Naive B cell (primary cell): ENCODE measurements around the gene ADAM11. TPM values are rescaled to one million over a fixed set of nuclear protein-coding genes. Genes with fewer than 3 reads are reported as not detected.

Experiments
- ATAC-seq, 2 donors: fragments of 150-1000 bp; cut with Tn5 transposase; 2 replicates each; pipeline ENCODE4 v1.10.0; 2021; ENCODE audit warnings: low read depth in 2 of 2, mild to moderate bottlenecking in 2 of 2, moderate library complexity in 2 of 2
- DNase-seq: peaks from one replicate; pipeline ENCODE4 v3.0.0; 2022
- H3K27ac Mint-ChIP-seq, 6 donors: one replicate each; pipeline ENCODE4 v1.8.0; 2020 to 2022; ENCODE audit warnings: mild to moderate bottlenecking in 6 of 6, mixed read lengths in 6 of 6, moderate library complexity in 5 of 6, inconsistent platforms in 2 of 6
- H3K27me3 Mint-ChIP-seq, 3 donors: one replicate each; pipeline ENCODE4 v1.8.0; 2021 to 2022; ENCODE audit warnings: mixed read lengths in 3 of 3, mild to moderate bottlenecking in 1 of 3
- H3K36me3 Mint-ChIP-seq, 2 donors: one replicate each; pipeline ENCODE4 v1.8.0; 2020 to 2022; ENCODE audit warnings: mixed read lengths in 2 of 2, inconsistent platforms in 1 of 2, mild to moderate bottlenecking in 1 of 2
- H3K4me1 Mint-ChIP-seq, 3 donors: one replicate each; pipeline ENCODE4 v1.8.0; 2020 to 2022; ENCODE audit warnings: mixed read lengths in 3 of 3, inconsistent platforms in 1 of 3, mild to moderate bottlenecking in 1 of 3, moderate library complexity in 1 of 3
- H3K4me3 Mint-ChIP-seq, 8 donors: one replicate each; pipeline ENCODE4 v1.8.0; 2020 to 2022; ENCODE audit warnings: mild to moderate bottlenecking in 8 of 8, mixed read lengths in 8 of 8, moderate library complexity in 8 of 8, inconsistent platforms in 2 of 8
- H3K9me3 Mint-ChIP-seq, 7 donors: one replicate each; pipeline ENCODE4 v1.8.0; 2020 to 2022; ENCODE audit warnings: mixed read lengths in 7 of 7, mild to moderate bottlenecking in 5 of 7, inconsistent platforms in 2 of 7, moderate library complexity in 1 of 7
- polyA plus RNA-seq, 6 donors: library from polyadenylated mRNA; unstranded; fragments of 300-500 nt; fragmentation: Illumina TruSeq; gene quantifications; one replicate each; pipeline ENCODE4 v1.2.3, GENCODE V29; 2021; ENCODE audit warnings: low read depth in 6 of 6

ADAM11 gene
- polyA plus RNA-seq, 6 donors from 2014 or later: 0.13 TPM; not detected in 5

- H3K27ac Mint-ChIP-seq: no peak overlapping the region
- H3K4me3 Mint-ChIP-seq: peak overlapping the region in 1 of 8 donors; percentile 59
- H3K36me3 Mint-ChIP-seq: no peaks in the 10 kb centered on the region
- H3K4me1 Mint-ChIP-seq: peaks cover 5 to 17% (median 8%) of the 10 kb centered on the region in 3 donors
- ATAC-seq (no peak), DNase-seq (no peak)
- H3K9me3 Mint-ChIP-seq: no peaks in the 10 kb centered on the region
- peaks cover 0 to 58% (median 22%) of the 10 kb centered on the region in 3 donors for H3K27me3 Mint-ChIP-seq
Measured at GRCh38 chr17:44781551-44782325, 22.9 kb downstream of the ADAM11 start.

- H3K4me1 Mint-ChIP-seq: peaks cover 5 to 12% (median 8%) of the 10 kb centered on the region in 3 donors
- H3K9me3 Mint-ChIP-seq: no peaks in the 10 kb centered on the region
- H3K36me3 Mint-ChIP-seq: no peaks in the 10 kb centered on the region
- no peak overlapping the region for H3K27ac Mint-ChIP-seq
- peaks cover 0 to 58% (median 29%) of the 10 kb centered on the region in 3 donors for H3K27me3 Mint-ChIP-seq
- H3K4me3 Mint-ChIP-seq: no peak overlapping the region
- DNase-seq (no peak), ATAC-seq (no peak)
Measured at GRCh38 chr17:44782326-44782850, 23.6 kb downstream of the ADAM11 start.

GRCh38 chr17:44785921-44786320 is 27.1 kb downstream of the ADAM11 start:
- no peaks in the 10 kb centered on the region for H3K9me3 Mint-ChIP-seq

GRCh38 chr17:44786551-44787081 is 27.8 kb downstream of the ADAM11 start:
- no peaks in the 10 kb centered on the region for H3K4me1 Mint-ChIP-seq
- no peaks in the 10 kb centered on the region for H3K9me3 Mint-ChIP-seq
- no peak overlapping the region for H3K27ac Mint-ChIP-seq
- DNase-seq: no peak
- H3K36me3 Mint-ChIP-seq: no peaks in the 10 kb centered on the region
- peaks cover 0 to 35% (median 27%) of the 10 kb centered on the region in 3 donors for H3K27me3 Mint-ChIP-seq
- H3K4me3 Mint-ChIP-seq: peak overlapping the region in 1 of 8 donors; percentile 33
- ATAC-seq: no peak

More at GRCh38 chr17:44785921-44786320, 27.1 kb downstream of the ADAM11 start:
- ATAC-seq (no peak), DNase-seq (no peak)
- Mint-ChIP-seq H3K36me3 (no peaks in the 10 kb centered on the region), H3K27me3 (peaks cover 0 to 40% (median 27%) of the 10 kb centered on the region in 3 donors), H3K27ac (no peak overlapping the region), H3K4me3 (no peak overlapping the region), H3K4me1 (no peaks in the 10 kb centered on the region)

- Mint-ChIP-seq H3K4me1 (no peaks in the 10 kb centered on the region), H3K27ac (no peak overlapping the region), H3K4me3 (no peak overlapping the region), H3K27me3 (peaks cover 0 to 27% (median 21%) of the 10 kb centered on the region in 3 donors), H3K9me3 (no peaks in the 10 kb centered on the region), H3K36me3 (no peaks in the 10 kb centered on the region)
- DNase-seq (no peak), ATAC-seq (no peak)
Measured at GRCh38 chr17:44787271-44787940, 28.6 kb downstream of the ADAM11 start.

GRCh38 chr17:44788139-44788538 is 29.4 kb downstream of the ADAM11 start:
- Mint-ChIP-seq H3K9me3 (no peaks in the 10 kb centered on the region), H3K36me3 (no peaks in the 10 kb centered on the region), H3K4me3 (no peak overlapping the region), H3K27me3 (peaks cover 0 to 21% (median 17%) of the 10 kb centered on the region in 3 donors), H3K4me1 (no peaks in the 10 kb centered on the region), H3K27ac (peak overlapping the region in 1 of 6 donors; percentile 30)
- ATAC-seq (no peak), DNase-seq (no peak)

GRCh38 chr17:44792276-44792675 is 33.5 kb downstream of the ADAM11 start:
- Mint-ChIP-seq H3K36me3 (no peaks in the 10 kb centered on the region), H3K27me3 (peaks cover under 1 to 23% (median 9%) of the 10 kb centered on the region in 3 donors), H3K4me3 (no peak overlapping the region), H3K27ac (no peak overlapping the region), H3K9me3 (no peaks in the 10 kb centered on the region), H3K4me1 (no peaks in the 10 kb centered on the region)
- no peak for ATAC-seq
- no peak for DNase-seq

GRCh38 chr17:44793885-44794842 is 35.4 kb downstream of the ADAM11 start:
- H3K36me3 Mint-ChIP-seq: no peaks in the 10 kb centered on the region
- H3K9me3 Mint-ChIP-seq: no peaks in the 10 kb centered on the region
- peaks cover 0 to 11% (median 3%) of the 10 kb centered on the region in 3 donors for H3K27me3 Mint-ChIP-seq
- no peaks in the 10 kb centered on the region for H3K4me1 Mint-ChIP-seq
- DNase-seq: no peak
- ATAC-seq: no peak
- no peak overlapping the region for H3K4me3 Mint-ChIP-seq
- peak overlapping the region in 1 of 6 donors; percentile 24 for H3K27ac Mint-ChIP-seq

- no peak overlapping the region for H3K4me3 Mint-ChIP-seq
- H3K4me1 Mint-ChIP-seq: no peaks in the 10 kb centered on the region
- H3K27me3 Mint-ChIP-seq: peaks cover 0 to 11% (median 3%) of the 10 kb centered on the region in 3 donors
- ATAC-seq: no peak
- DNase-seq: no peak
- H3K9me3 Mint-ChIP-seq: no peaks in the 10 kb centered on the region
- H3K36me3 Mint-ChIP-seq: no peaks in the 10 kb centered on the region
- peak overlapping the region in 1 of 6 donors; percentile 24 for H3K27ac Mint-ChIP-seq
Measured at GRCh38 chr17:44794851-44795413, 36.1 kb downstream of the ADAM11 start.

- Mint-ChIP-seq H3K4me3 (no peak overlapping the region), H3K27ac (no peak overlapping the region), H3K9me3 (no peaks in the 10 kb centered on the region), H3K27me3 (peaks cover 0 to 11% (median 3%) of the 10 kb centered on the region in 3 donors), H3K4me1 (no peaks in the 10 kb centered on the region), H3K36me3 (no peaks in the 10 kb centered on the region)
- no peak for ATAC-seq
- DNase-seq: no peak
Measured at GRCh38 chr17:44795421-44795820, 36.6 kb downstream of the ADAM11 start.

- H3K27me3 Mint-ChIP-seq: peaks cover 0 to 11% (median 3%) of the 10 kb centered on the region in 3 donors
- H3K36me3 Mint-ChIP-seq: no peaks in the 10 kb centered on the region
- ATAC-seq (no peak), DNase-seq (no peak)
- H3K4me1 Mint-ChIP-seq: no peaks in the 10 kb centered on the region
- H3K27ac Mint-ChIP-seq: no peak overlapping the region
- no peaks in the 10 kb centered on the region for H3K9me3 Mint-ChIP-seq
- no peak overlapping the region for H3K4me3 Mint-ChIP-seq
Measured at GRCh38 chr17:44795928-44796327, 37.1 kb downstream of the ADAM11 start.

GRCh38 chr17:44796731-44797130 is 37.9 kb downstream of the ADAM11 start:
- DNase-seq: no peak

More at GRCh38 chr17:44796731-44797130, 37.9 kb downstream of the ADAM11 start:
- Mint-ChIP-seq H3K9me3 (no peaks in the 10 kb centered on the region), H3K36me3 (no peaks in the 10 kb centered on the region), H3K27me3 (peaks cover 0 to 11% (median 3%) of the 10 kb centered on the region in 3 donors), H3K27ac (no peak overlapping the region), H3K4me3 (no peak overlapping the region), H3K4me1 (no peaks in the 10 kb centered on the region)
- no peak for ATAC-seq
